AG04450 (cell line): Measurements from ENCODE around the gene SLC39A11. TPM values are rescaled to one million over a fixed set of nuclear protein-coding genes. Genes with fewer than 3 reads are reported as not detected.

Experiments
- CTCF ChIA-PET: fragments of 300-600, 350-600 bp; formaldehyde crosslinking; extraction: SDS; loops from one replicate; lab custom pipeline; 2022; ENCODE audit warnings: antibody characterized with exemption, inconsistent platforms; lab: Charles Lee
- POLR2A ChIA-PET: fragments of 350-600 bp; formaldehyde crosslinking; extraction: SDS; loops from one replicate; lab custom pipeline; 2021; ENCODE audit warnings: antibody characterized with exemption, inconsistent platforms; lab: Yijun Ruan, JAX
- DNase-seq: peaks from one replicate; pipeline ENCODE4 v3.0.0-alpha.2; 2011; ENCODE audit warnings: low read depth, low spot score
- H3K27ac ChIP-seq: one replicate; pipeline ENCODE4 v1.5.1; 2012; ENCODE audit warnings: low read depth, low read length, control low read depth
- H3K27me3 ChIP-seq: one replicate; pipeline ENCODE4 v1.6.0; 2012; ENCODE audit warnings: low read length; ENCODE audit not compliant: control insufficient read depth, insufficient read depth
- H3K4me3 ChIP-seq: 2 replicates; pipeline ENCODE4 v1.5.1; 2011; ENCODE audit warnings: mild to moderate bottlenecking, low read depth, low read length, control low read depth
- H3K9me3 ChIP-seq: 2 replicates; pipeline ENCODE4 v1.5.1; 2012; ENCODE audit warnings: low read length; ENCODE audit not compliant: control insufficient read depth, insufficient read depth
- polyA plus RNA-seq: library from polyadenylated mRNA; depleted of rRNA; stranded (reverse); fragments of >200 nt; gene quantifications from 2 replicates; pipeline ENCODE4 v1.2.3, GENCODE V29; 2011
- TF ChIP-seq, protein P1 (sequence below): IDR thresholded peaks from 2 replicates; pipeline ENCODE4 v1.5.1; 2011; ENCODE audit warnings: low read depth, low read length, control low read depth, inconsistent platforms

The SLC39A11 gene
- polyA plus RNA-seq, 1 experiment = 18.0 TPM

DNA sequence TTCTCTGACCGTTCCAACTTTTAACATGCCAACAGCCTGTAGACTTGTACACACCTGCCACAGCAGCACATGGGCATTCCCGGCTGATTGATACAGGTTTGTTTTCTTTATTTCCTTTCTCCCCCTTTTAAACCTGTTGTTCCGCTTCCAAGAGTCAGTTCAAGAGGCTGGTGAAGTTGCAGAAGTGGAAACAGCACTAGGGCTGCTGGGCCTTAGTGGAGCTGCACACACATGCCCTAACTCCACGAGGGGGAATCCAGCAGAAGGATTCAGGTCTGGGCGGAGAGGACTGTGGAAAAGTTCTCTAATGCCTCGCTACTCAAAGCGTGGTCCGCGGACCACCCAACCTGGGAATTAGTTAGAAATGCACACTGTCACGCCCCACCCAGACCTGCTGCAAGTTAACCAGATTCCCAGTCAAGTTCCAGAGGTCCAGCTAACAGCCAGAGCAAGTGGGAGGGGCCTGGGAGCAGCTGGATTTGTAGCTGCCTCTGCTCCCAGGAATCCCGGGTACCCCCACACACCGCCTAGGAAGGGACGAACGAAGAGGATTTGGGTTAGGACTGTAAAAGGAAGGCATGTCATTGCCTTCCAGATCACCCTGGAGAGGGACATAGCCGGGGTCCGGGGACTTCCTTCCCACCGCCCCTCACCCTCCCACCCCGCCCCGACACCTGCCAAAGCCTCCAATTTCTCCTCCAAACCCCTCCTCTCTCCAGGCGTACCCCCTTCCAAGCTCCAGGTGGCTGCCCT lies 542 bp downstream of the SLC39A11 start:
- H3K27ac ChIP-seq = peak overlapping the region; percentile 47
- no peak for DNase-seq
- POLR2A ChIA-PET = interaction anchor here (1.3 kb wide), 1 partner anchor 23 kb away, joined by 3 read pairs; no protein-coding TSS in a partner anchor

DNA sequence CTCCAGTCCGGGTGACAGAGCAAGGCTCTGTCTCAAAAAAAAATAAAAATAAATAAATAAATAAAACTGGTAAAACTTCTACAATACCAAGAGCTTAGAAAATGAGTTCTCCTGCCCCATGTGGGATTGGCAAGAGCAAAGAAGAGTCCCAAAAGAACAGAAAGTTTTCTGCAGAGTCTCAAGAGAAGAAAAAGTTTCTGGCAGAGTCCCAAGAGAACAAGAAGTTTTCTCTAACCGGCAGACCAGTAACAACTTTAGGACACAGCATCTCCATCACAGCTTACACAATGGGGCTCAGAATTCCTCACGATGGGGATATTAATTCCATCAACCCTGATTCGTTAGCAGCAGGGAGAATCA lies 1.1 kb downstream of the SLC39A11 start:
- no peak for DNase-seq
- TF ChIP-seq, protein P1, sequence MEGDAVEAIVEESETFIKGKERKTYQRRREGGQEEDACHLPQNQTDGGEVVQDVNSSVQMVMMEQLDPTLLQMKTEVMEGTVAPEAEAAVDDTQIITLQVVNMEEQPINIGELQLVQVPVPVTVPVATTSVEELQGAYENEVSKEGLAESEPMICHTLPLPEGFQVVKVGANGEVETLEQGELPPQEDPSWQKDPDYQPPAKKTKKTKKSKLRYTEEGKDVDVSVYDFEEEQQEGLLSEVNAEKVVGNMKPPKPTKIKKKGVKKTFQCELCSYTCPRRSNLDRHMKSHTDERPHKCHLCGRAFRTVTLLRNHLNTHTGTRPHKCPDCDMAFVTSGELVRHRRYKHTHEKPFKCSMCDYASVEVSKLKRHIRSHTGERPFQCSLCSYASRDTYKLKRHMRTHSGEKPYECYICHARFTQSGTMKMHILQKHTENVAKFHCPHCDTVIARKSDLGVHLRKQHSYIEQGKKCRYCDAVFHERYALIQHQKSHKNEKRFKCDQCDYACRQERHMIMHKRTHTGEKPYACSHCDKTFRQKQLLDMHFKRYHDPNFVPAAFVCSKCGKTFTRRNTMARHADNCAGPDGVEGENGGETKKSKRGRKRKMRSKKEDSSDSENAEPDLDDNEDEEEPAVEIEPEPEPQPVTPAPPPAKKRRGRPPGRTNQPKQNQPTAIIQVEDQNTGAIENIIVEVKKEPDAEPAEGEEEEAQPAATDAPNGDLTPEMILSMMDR = no peak
- ChIA-PET POLR2A (no interaction called here), CTCF (interaction anchor here (1.6 to 2.7 kb wide), 2 partner anchors 100 to 105 kb away, joined by 4 to 15 read pairs; no protein-coding TSS in a partner anchor)
- Histone ChIP-seq H3K27ac (no peak overlapping the region), H3K4me3 (peak overlapping the region; percentile 88), H3K27me3 (no peaks in the 10 kb centered on the region), H3K9me3 (no peaks in the 10 kb centered on the region)

More for the DNA sequence above, 542 bp downstream of the SLC39A11 start:
- CTCF ChIA-PET = interaction anchor here (0.5 to 2.7 kb wide), 4 partner anchors 47 to 367 kb away, joined by 3 to 15 read pairs (median 6); no protein-coding TSS in a partner anchor
- H3K4me3 ChIP-seq = peak overlapping the region; percentile 88
- TF ChIP-seq, protein P1 = no peak
- no peaks in the 10 kb centered on the region for H3K9me3 ChIP-seq
- peaks cover 2% of the 10 kb centered on the region for H3K27me3 ChIP-seq

DNA sequence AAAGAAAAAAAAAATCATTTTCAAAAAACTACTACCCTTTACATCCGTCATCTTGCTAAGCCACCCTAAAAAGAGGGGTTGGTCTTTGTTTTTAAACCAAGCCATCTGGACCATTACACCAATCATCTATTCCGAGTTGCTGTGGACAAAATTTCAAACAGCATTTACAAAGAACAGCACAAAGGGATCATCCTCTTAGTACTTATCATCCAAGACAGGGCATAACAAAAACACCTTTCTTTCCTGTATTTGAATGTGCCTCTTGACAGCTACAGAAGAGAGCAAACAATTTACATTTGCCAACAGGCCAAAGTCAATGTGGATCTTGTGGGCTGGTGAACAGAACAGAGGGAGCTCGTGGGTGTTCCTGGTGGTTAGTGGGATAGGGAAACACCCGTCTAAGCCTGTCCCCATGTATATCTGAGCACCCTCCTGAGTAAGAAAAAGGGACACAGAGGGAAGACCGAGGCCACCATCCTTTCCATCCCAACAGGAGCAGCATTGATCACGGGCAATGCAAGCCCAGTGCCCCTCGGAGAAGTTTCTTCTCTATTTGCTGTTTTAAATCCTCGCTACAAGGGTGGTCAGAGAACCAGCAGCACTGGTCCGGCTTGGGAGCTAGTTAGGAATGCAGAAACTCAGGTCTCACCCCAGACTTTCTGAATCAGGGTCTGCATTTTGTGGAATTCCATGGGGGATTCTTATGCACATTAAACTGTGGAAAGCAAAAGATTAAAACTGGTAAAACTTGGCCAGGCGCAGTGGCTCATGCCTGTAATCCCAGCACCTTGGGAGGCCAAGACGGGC lies 1.9 kb downstream of the SLC39A11 start:
- H3K27me3 ChIP-seq = no peaks in the 10 kb centered on the region
- TF ChIP-seq, protein P1 = no peak
- H3K4me3 ChIP-seq = no peak overlapping the region
- CTCF ChIA-PET = interaction anchor here (1.2 to 2.7 kb wide), 2 partner anchors 104 to 365 kb away, joined by 3 to 15 read pairs; no protein-coding TSS in a partner anchor
- POLR2A ChIA-PET = no interaction called here
- H3K9me3 ChIP-seq = no peaks in the 10 kb centered on the region
- DNase-seq = no peak
- no peak overlapping the region for H3K27ac ChIP-seq

DNA sequence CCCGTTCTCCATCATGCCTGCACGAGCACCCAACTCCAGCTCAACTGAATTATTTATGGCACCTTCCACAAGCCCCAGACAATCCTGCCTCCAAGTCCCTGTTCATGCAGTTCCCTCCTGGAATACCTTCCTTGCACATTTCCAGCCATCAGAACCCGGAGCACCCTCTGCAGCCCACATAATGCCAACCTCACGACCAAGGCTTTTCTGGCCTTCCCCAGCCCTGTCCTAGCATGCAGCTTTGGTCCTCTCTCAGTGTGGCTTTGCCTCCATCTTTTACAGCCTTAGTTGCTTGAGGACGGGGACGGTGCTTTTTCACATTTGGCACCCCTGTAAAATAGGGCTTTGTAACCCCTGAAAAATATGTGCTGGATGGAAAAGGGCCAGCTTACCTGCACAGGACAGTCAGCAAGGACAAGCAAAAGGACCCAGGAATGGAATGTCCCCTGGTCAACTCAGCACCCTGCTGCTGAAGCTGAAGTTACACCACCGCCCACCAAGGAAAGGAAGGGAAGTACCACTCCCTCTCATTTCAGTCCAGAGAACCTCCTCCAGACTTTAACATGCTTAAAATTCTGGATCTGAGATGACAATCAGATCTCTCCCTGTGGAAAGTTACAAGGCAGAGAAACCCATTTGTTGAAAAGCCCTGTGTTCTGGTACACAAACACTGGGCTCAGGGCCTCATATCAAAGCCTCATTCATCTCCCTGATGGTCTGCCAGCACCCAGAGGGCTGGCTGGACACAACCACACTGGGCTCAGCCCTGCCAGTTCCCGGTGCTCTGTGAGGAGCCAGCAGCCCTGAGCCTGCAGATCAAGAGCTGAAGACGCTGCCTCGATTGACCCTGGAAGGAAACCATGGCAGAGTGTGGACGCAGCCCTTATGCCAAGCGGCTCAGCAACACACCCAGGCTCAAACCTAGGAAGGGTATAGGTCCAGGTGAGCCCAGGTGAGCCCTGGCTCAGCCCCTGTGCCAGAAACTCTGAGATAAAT lies 2.9 kb downstream of the SLC39A11 start:
- ChIA-PET POLR2A (no interaction called here), CTCF (interaction anchor here (1.2 kb wide), 1 partner anchor 364 kb away, joined by 3 read pairs; no protein-coding TSS in a partner anchor)
- DNase-seq = no peak
- TF ChIP-seq, protein P1 = no peak
- Histone ChIP-seq H3K4me3 (no peak overlapping the region), H3K27ac (no peak overlapping the region), H3K27me3 (no peaks in the 10 kb centered on the region), H3K9me3 (no peaks in the 10 kb centered on the region)
